ENCODE results near the gene MYO18A. TPM values are rescaled to one million over a fixed set of nuclear protein-coding genes. Genes with fewer than 3 reads are reported as not detected.

Gene MYO18A
- total and polyA plus RNA-seq, 2 experiments from 2014 or later: 16.0 to 30.5 TPM

DNA sequence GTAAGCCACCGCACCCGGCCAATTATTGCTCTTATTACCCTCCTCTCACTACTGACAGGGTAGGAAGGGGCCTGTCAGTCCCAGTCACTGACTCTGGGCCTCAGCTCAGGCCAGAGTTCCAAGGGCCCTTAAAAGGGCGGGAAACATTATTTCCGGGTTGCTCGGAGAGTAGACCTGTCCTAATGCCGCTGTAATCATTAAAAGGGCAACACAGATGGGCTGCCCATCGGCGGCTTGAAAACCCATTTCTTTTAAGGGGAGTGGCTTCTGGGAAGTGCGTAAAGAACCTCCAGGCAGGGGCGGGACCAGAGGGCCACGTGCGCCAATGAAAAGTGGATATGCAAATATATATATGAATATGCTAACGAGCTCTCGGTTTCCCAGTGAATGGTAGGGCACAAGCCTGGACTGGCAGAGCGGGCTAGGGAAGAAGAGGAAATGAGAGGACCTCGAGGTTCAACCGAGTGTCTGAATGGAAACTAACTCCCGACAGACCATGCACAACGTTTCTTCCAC lies 110.6 kb downstream of the MYO18A start:
- H3K9me3 ChIP-seq (ENCODE audit: low read depth): no peaks in the 10 kb centered on the region
- WGBS, 2 experiments (ENCODE audit: low coverage in 1 of 2, low lambda C conversion rate in 2 of 2, missing lambda C conversion rate in 2 of 2): 17 to 24% methylated on average over 19 of the region's 19 CpGs
- in situ Hi-C loops (cut with MboI): no loop called here
- H3K36me3 ChIP-seq (ENCODE audit: low read depth): no peaks in the 10 kb centered on the region
- H4K20me1 ChIP-seq (ENCODE audit: insufficient read depth): no peaks in the 10 kb centered on the region
- DNase-seq: peak; percentile 52
- H3K27ac ChIP-seq: no peak overlapping the region
- no peak for TF ChIP-seq EZH2phosphoT487 (IDR thresholded peaks at IDR 0.05; ENCODE audit: insufficient read depth, low read depth)
- H3K4me2 ChIP-seq (ENCODE audit: unreplicated experiment): no peak overlapping the region
- H3K79me2 ChIP-seq (ENCODE audit: insufficient read depth): no peaks in the 10 kb centered on the region
- 0 out of 2 replicates have a peak, but pooled peaks cover 3% of the 10 kb centered on the region for H3F3A ChIP-seq (ENCODE audit: insufficient read depth)
- H3K9me2 ChIP-seq (ENCODE audit: insufficient read depth): no peaks in the 10 kb centered on the region
- no peaks in the 10 kb centered on the region for H3K4me1 ChIP-seq (ENCODE audit: insufficient read depth)
- peaks cover 9% of the 10 kb centered on the region; the same call in 1 of the 2 replicates for H3K27me3 ChIP-seq (replicated peaks; ENCODE audit: insufficient read depth)
- no peak overlapping the region for H3K4me3 ChIP-seq
- H2AFZ ChIP-seq: no peak overlapping the region
- H3K9ac ChIP-seq: no peak overlapping the region

DNA sequence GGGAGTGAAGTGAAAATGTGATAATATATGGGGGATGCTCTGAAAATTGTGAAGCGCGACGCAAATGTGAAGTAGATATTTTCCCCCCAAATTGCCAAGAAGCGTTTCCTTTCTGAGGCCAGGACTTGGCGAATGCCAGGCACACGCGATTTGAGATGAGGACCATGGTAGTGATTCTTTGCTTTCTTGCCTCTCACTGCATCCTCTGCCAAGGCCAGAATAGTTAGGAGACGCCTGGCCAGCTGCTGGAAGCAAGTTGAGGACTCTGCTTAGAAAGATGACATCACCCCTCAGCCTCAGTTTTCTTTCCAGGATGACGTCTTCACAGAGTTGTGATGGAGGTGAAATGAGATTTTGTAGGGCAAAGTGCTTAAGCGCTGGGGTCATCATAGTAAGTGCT lies 111.4 kb downstream of the MYO18A start:
- TF ChIP-seq EZH2phosphoT487 (IDR thresholded peaks at IDR 0.05; ENCODE audit: insufficient read depth, low read depth): no peak
- no peak for TF ChIP-seq EZH2 (IDR thresholded peaks at IDR 0.05; ENCODE audit: insufficient read depth, poor library complexity, severe bottlenecking)
- H2AFZ ChIP-seq: no peak overlapping the region
- H3F3A ChIP-seq (ENCODE audit: insufficient read depth): 0 out of 2 replicates have a peak, but pooled peaks cover 3% of the 10 kb centered on the region
- peak; percentile 23 for DNase-seq
- no peak overlapping the region for H3K4me2 ChIP-seq (ENCODE audit: unreplicated experiment)
- H3K27ac ChIP-seq: no peak overlapping the region
- 62 to 65% methylated on average over 10 of the region's 10 CpGs for WGBS, 2 experiments (ENCODE audit: low coverage in 1 of 2, low lambda C conversion rate in 2 of 2, missing lambda C conversion rate in 2 of 2)
- H3K4me3 ChIP-seq: no peak overlapping the region
- H3K9me3 ChIP-seq (ENCODE audit: low read depth): no peaks in the 10 kb centered on the region
- no peaks in the 10 kb centered on the region for H4K20me1 ChIP-seq (ENCODE audit: insufficient read depth)
- H3K9ac ChIP-seq: no peak overlapping the region
- no peaks in the 10 kb centered on the region for H3K79me2 ChIP-seq (ENCODE audit: insufficient read depth)
- H3K4me1 ChIP-seq (ENCODE audit: insufficient read depth): no peaks in the 10 kb centered on the region
- H3K27me3 ChIP-seq (replicated peaks; ENCODE audit: insufficient read depth): peaks cover 9% of the 10 kb centered on the region; the same call in 1 of the 2 replicates
- in situ Hi-C loops (cut with MboI): no loop called here
- H3K36me3 ChIP-seq (ENCODE audit: low read depth): no peaks in the 10 kb centered on the region
- no peaks in the 10 kb centered on the region for H3K9me2 ChIP-seq (ENCODE audit: insufficient read depth)

DNA sequence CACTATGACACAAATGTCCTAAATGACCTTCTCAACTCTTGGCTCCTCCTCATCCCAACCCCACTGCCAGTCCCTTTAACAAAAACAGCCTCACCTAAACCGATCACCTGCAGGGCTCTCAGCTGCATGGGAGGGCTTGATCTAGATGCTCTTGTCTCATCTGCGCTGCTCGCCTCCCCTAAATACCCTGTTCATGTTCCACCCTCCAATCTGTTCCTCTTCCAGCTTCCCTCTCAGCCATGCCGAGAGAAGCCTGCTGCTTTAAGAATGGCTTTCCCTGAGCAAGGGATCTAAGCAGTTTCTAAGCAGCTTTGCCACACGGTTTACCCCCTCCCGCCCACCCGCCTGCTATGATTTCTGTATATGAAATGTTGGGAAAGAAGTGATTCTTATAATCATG lies 113.6 kb downstream of the MYO18A start:
- in situ Hi-C loops (cut with MboI): no loop called here
- DNase-seq: no peak
- Histone ChIP-seq H3K9me3 (ENCODE audit: low read depth) (no peaks in the 10 kb centered on the region), H3K9me2 (ENCODE audit: insufficient read depth) (no peaks in the 10 kb centered on the region), H2AFZ (no peak overlapping the region), H3K79me2 (ENCODE audit: insufficient read depth) (no peaks in the 10 kb centered on the region), H3K36me3 (ENCODE audit: low read depth) (no peaks in the 10 kb centered on the region), H3K27me3 (replicated peaks; ENCODE audit: insufficient read depth) (peaks cover 9% of the 10 kb centered on the region; the same call in 1 of the 2 replicates), H3K27ac (no peak overlapping the region), H3K4me3 (no peak overlapping the region), H3K4me1 (ENCODE audit: insufficient read depth) (no peaks in the 10 kb centered on the region), H4K20me1 (ENCODE audit: insufficient read depth) (no peaks in the 10 kb centered on the region), H3K9ac (no peak overlapping the region), H3K4me2 (ENCODE audit: unreplicated experiment) (no peak overlapping the region), H3F3A (ENCODE audit: insufficient read depth) (0 out of 2 replicates have a peak, but pooled peaks cover 3% of the 10 kb centered on the region)
- no peak for TF ChIP-seq EZH2phosphoT487 (IDR thresholded peaks at IDR 0.05; ENCODE audit: insufficient read depth, low read depth)
- no peak for TF ChIP-seq EZH2 (IDR thresholded peaks at IDR 0.05; ENCODE audit: insufficient read depth, poor library complexity, severe bottlenecking)
- 53 to 57% methylated on average over 7 of the region's 7 CpGs for WGBS, 2 experiments (ENCODE audit: low coverage in 1 of 2, low lambda C conversion rate in 2 of 2, missing lambda C conversion rate in 2 of 2)

DNA sequence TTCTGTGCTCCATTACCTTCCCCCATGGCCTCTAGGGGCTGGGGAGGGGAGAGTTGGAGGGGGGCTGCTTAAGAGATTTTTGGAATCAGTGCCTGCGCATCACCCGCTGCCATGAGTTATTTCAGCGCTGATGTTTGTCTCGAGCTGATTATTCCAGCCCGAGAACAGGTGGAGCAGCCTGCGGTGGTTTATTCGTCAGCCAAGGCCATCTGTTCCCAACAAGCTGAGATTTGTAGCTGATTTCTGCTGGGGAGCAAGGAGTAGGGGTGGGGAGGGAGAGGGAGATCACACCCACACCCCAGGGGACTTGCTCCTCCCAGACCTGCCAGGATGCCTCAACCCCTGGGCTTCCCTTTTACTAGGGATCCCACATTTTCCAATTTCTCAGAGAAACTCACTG lies 114.2 kb downstream of the MYO18A start:
- 0 out of 2 replicates have a peak, but pooled peaks cover 3% of the 10 kb centered on the region for H3F3A ChIP-seq (ENCODE audit: insufficient read depth)
- TF ChIP-seq EZH2 (IDR thresholded peaks at IDR 0.05; ENCODE audit: insufficient read depth, poor library complexity, severe bottlenecking): no peak
- no peak for TF ChIP-seq EZH2phosphoT487 (IDR thresholded peaks at IDR 0.05; ENCODE audit: insufficient read depth, low read depth)
- no peak overlapping the region for H3K4me2 ChIP-seq (ENCODE audit: unreplicated experiment)
- H3K79me2 ChIP-seq (ENCODE audit: insufficient read depth): no peaks in the 10 kb centered on the region
- no peaks in the 10 kb centered on the region for H3K4me1 ChIP-seq (ENCODE audit: insufficient read depth)
- H3K36me3 ChIP-seq (ENCODE audit: low read depth): no peaks in the 10 kb centered on the region
- DNase-seq: no peak
- in situ Hi-C loops (cut with MboI): no loop called here
- H3K27ac ChIP-seq: no peak overlapping the region
- H3K4me3 ChIP-seq: no peak overlapping the region
- WGBS, 2 experiments (ENCODE audit: low coverage in 1 of 2, low lambda C conversion rate in 2 of 2, missing lambda C conversion rate in 2 of 2): 66 to 70% methylated on average over 7 of the region's 7 CpGs
- no peak overlapping the region for H3K9ac ChIP-seq
- peaks cover 7% of the 10 kb centered on the region; the same call in 1 of the 2 replicates for H3K27me3 ChIP-seq (replicated peaks; ENCODE audit: insufficient read depth)
- no peaks in the 10 kb centered on the region for H3K9me3 ChIP-seq (ENCODE audit: low read depth)
- H4K20me1 ChIP-seq (ENCODE audit: insufficient read depth): no peaks in the 10 kb centered on the region
- H2AFZ ChIP-seq: no peak overlapping the region
- no peaks in the 10 kb centered on the region for H3K9me2 ChIP-seq (ENCODE audit: insufficient read depth)
